CD4-positive, alpha-beta T cell treated with Interleukin-6 at 100 ng/mL for 8 hours (primary cell): ENCODE data around the gene ZKSCAN8.

Source experiments
- DNase-seq: peaks from one replicate; pipeline ENCODE4 v3.0.0-alpha.2; 2020; ENCODE audit warnings: mixed read lengths, low spot score

The ZKSCAN8 gene

GRCh38 chr6:28206928-28207509 is 65.3 kb downstream of the ZKSCAN8 start:
- DNase-seq: no peak

- no peak for DNase-seq
Observed at GRCh38 chr6:28207510-28208110, 65.9 kb downstream of the ZKSCAN8 start.

GRCh38 chr6:28208111-28208659 is 66.5 kb downstream of the ZKSCAN8 start:
- DNase-seq: no peak
